Stimulated activated CD4-positive, alpha-beta T cell treated with anti-CD3 and anti-CD28 coated beads, Interleukin-15, amount 100 ng/mL, for 48 hours (primary cell): ENCODE results near the gene FCRL6.

Experiments used
- DNase-seq, 2 donors: peaks; one replicate each; pipeline ENCODE4 v3.0.0-alpha.2; 2020; ENCODE audit warnings: low read depth in 2 of 2

The FCRL6 gene, protein sequence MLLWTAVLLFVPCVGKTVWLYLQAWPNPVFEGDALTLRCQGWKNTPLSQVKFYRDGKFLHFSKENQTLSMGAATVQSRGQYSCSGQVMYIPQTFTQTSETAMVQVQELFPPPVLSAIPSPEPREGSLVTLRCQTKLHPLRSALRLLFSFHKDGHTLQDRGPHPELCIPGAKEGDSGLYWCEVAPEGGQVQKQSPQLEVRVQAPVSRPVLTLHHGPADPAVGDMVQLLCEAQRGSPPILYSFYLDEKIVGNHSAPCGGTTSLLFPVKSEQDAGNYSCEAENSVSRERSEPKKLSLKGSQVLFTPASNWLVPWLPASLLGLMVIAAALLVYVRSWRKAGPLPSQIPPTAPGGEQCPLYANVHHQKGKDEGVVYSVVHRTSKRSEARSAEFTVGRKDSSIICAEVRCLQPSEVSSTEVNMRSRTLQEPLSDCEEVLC

DNA sequence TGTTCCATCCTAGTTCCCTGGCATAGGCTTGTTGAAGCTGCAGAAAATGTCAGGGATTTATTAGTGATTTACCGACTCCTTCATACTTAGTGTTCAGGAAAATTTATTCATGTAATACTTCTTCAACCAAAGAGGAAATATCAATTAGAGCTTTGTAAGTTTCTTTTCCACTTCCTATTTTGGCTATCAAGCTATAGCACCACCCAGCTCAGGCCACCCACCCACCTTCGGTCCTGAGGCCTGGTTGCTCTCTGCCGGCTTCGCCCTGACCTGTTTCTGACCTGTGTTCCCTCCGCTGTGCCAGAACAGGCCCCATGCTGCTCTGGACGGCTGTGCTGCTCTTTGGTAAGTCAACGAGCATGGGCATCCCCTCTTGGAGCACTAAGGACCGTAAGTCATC is at the start of gene FCRL6:
Gene FCRL6 (plus strand): TSS at position 250 of the 400 bp plus-strand sequence. CDS start 65 bp downstream, at position 315.
- DNase-seq = no peak

DNA sequence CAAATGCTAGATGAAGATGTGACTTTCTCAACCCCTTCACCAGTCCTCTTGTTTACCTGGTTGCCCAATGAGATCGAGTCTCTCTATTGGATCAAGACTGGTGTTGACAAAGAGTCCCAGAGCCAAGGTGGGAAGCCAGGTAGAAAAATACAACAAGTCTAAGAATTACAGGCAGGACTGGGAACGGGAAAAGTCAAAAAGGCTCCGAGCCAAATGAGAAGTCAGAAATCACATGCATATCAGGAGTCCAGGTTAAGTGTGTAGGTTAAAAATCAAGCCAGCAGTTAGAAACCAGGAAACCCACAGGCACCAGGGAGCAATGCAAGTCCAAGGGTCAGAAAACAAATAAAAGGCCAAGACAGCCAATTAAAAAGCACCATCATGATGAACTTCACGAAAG is 48.8 kb upstream of the FCRL6 start:
- no peak for DNase-seq

DNA sequence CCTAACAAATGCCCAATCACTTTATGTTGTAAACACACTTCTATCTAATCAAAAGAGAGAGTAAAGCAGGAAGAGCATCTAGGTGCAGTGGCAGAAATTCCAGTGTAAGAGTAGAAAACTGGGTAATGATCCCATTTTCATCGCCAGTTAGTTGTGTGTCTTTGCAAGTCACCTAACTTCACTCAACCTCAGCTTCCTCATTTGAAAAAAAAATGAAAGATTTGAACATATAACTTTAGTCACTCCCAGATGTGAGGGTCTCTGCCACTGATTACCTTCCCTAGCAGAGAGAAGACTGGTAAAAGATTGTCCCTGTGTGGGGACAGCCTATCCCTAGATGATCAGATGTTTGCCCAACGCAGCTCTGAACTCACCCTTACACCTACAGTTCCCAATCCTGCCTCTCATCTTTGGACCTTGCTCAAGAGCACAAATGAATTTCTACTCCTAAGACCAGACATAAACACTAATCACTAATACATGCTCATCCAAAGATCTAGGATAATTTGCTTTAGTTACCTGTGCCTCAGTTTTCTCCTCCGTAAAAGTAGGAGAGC is 46.6 kb upstream of the FCRL6 start:
- DNase-seq = no peak

DNA sequence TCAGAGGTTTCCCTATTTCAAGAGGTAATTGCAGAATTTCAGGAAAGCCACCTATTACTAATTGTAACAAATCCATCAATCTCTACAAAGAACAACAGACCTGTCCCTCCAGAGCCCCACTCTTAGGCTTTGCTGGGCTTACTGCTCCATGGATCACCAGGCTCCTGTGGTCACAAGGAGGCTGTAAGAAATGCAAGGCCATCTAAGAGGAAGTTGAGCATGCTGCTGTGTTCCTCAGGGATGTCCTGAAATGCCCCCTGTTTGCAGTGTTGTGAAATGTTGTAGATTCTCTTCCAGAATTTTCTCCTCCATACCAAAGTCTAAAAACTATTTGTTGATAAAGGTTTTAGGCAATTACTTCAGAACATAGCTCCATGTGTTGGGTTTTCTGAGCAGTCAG is 45.8 kb upstream of the FCRL6 start:
- DNase-seq = no peak

GRCh38 chr1:159763686-159764085 is 38.5 kb upstream of the FCRL6 start:
- DNase-seq = no peak

GRCh38 chr1:159765806-159766205 is 36.4 kb upstream of the FCRL6 start:
- DNase-seq = no peak

- no peak for DNase-seq
These were observed 30.8 kb upstream of the FCRL6 start for GRCh38 chr1:159771127-159771895.

GRCh38 chr1:159774465-159774864 is 27.7 kb upstream of the FCRL6 start:
- DNase-seq = no peak

GRCh38 chr1:159775716-159776115 is 26.4 kb upstream of the FCRL6 start:
- no peak for DNase-seq

DNA sequence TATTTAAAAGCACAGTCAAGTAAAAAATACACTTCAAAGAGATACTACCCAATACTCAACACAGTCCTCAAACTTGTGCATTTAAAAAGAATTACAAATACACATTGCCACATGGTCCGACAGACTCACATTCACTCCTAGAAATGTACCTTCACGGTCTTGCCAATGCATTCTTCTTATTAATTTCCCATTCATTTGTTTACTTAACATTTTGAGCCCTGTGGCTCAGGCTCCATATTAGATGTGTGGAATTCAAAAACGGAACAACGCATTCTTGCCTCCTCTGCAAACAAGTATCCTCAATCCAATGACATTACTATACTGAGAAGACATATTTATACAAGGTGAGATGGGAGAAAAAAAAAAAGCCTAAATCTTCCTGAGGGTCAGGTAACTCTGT is 23.9 kb upstream of the FCRL6 start:
- DNase-seq = no peak

- DNase-seq = no peak
These were observed 22.7 kb upstream of the FCRL6 start for GRCh38 chr1:159779403-159779851.

GRCh38 chr1:159780583-159781582 is 21.3 kb upstream of the FCRL6 start, which contains the start of gene DUSP23:
DUSP23 (plus strand) TSS chr1:159780962; CDS start chr1:159781101, 139 bp downstream.
- peak; percentile 91 to 93 for DNase-seq

DNA sequence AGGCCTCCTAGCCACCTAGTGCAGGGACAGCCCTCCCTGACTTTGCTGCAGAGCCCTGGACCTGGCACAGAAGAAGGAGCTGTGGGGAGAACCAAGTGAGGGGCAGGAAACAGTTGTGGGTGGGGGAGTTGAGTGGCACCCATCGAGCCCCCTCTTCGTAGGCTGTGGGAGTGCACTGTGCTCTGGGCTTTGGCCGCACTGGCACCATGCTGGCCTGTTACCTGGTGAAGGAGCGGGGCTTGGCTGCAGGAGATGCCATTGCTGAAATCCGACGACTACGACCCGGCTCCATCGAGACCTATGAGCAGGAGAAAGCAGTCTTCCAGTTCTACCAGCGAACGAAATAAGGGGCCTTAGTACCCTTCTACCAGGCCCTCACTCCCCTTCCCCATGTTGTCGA is 20.2 kb upstream of the FCRL6 start:
- no peak for DNase-seq

DNA sequence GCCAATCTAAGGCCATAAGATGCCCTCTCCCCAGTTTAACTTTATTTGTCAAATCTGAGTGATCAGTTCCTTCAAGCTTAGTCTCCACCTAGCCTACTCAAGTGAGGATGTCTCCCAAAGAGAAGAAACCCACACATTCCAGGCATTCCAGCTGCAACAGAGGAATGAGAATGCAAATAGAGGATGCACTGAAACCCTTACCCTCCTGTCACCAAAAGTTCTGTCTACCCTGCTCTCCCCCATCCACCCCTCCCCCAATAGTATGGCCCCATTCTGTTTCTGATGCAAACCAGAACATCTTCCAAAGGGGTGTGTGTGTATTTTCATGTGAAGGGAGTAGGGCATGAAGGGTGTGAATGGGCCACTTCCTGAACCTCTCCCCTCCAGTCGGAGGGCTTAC is 18.4 kb upstream of the FCRL6 start:
- DNase-seq = no peak

- DNase-seq = no peak
These were observed 15.7 kb upstream of the FCRL6 start for GRCh38 chr1:159786465-159786864.

DNA sequence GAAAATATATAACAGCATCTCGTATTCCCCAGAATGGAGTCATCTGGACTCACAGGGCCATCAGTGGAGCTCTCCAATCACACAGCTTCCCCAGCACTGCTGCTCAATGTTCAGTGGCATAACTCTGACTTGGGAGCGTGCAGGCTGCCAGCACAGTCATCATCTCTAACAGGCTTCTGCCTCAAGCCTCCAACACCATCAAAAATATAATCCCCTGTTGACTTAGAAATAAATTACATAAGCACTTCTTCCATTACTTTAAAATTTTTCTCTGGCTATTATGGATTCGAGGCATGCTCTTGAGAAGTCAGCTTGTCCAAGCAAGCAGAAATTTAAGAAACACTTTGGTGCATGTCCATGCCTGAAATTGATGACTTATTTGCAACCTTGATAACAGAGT is 15.2 kb upstream of the FCRL6 start:
- no peak for DNase-seq

DNA sequence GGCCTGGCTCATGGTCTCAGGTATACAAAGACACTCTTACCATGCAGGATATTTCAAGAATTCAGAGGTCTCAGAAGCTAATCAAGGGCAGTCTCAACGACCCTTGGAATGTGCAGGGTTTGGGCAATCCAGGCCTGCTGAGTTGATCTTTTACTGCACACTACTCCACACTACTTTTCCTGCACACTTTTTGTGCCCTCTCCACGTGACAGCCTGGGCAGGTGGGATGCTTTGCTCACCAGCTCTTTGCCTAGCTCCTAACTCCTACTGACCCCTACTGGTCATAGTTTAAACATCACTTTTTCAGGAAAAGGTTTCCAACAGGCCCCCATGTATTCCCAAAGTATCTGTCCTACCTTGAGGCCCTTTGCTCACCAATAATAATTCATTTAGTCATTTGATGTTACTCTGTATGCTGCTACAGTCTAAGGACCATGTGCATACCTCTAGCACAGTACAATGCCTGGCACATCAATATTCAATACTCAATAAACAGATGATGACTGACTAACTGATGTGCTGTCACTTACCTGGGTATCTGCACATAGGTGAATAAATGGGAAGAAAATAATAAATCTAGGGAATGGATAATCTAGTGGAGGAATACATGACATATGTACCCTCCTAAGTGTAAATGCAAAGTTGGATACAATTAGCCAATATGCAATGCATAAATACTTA is 11.8 kb upstream of the FCRL6 start:
- no peak for DNase-seq

- no peak for DNase-seq
These were observed 11.1 kb upstream of the FCRL6 start for GRCh38 chr1:159791031-159791430.

DNA sequence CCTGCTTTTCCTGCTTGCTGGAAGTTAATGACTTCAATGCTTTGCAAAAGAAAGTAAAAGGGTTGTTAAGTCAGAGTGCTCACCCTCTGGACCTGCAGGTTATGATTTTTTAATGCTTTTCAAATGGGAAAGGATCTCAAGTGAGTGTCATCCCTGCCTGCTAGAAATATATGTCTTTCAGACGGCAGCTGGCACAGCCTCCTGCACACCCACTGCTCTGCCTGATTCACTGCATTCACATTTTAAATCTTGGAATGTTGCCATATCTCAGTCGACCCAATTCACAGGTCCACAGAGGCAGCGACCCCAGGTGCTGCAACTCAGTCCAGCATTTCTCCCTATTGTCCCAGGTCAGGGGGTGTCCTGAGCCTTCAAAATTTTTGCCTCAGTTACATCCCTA is 10.7 kb upstream of the FCRL6 start:
- DNase-seq = no peak

DNA sequence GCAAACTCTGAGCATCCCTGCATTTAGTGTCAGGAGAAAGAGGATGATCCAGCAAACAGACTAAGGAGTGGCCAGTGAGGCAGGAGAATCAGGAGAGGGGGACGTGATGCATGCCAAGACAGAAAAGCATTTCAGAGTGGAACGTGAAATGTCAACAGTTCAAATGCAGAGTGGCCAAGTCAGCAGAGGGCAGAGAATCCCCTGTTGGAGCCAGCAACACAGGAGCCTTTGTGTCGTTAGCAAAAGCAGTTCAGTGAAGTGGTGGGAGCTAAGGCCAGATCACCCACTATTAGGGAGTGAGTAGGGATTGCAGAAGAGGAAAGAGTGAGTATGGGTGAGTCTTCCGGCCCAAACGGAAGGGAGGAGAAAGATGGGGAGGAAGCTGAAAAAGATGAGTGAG is 6.6 kb upstream of the FCRL6 start:
- DNase-seq = no peak

GRCh38 chr1:159798893-159799292 is 3.3 kb upstream of the FCRL6 start:
- DNase-seq = peak; percentile 20 to 21
